Measurements from ENCODE around the gene CD1C. TPM values are rescaled to one million over a fixed set of nuclear protein-coding genes. Genes with fewer than 3 reads are reported as not detected.

Gene CD1C
- total RNA-seq, 1 experiment from 2014 or later: not detected

- Mint-ChIP-seq H3K27ac (no peak overlapping the region), H3K4me1 (0 out of 2 replicates have a peak, but pooled peaks cover 2% of the 10 kb centered on the region), H3K27me3 (ENCODE audit: low read depth) (no peaks in the 10 kb centered on the region), H3K36me3 (no peaks in the 10 kb centered on the region), H3K9me3 (no peaks in the 10 kb centered on the region; the same call in 1 of the 2 replicates), H3K4me3 (no peak overlapping the region)
- no peak for TF ChIP-seq E2F4 (CRISPR knock-in tag; IDR thresholded peaks at IDR 0.05; ENCODE audit: borderline replicate concordance, low read depth)
- no peak for TF ChIP-seq SP1 (CRISPR knock-in tag; conservative IDR thresholded peaks at IDR 0.05)
- no peak for TF ChIP-seq ESRRA (CRISPR knock-in tag; IDR thresholded peaks at IDR 0.05; ENCODE audit: borderline replicate concordance)
- TF ChIP-seq IRF2 (CRISPR knock-in tag; IDR thresholded peaks at IDR 0.05; ENCODE audit: borderline replicate concordance, low read depth): no peak
- TF ChIP-seq HMGA2 (CRISPR knock-in tag; IDR thresholded peaks at IDR 0.05): no peak
- no peak for TF ChIP-seq CTCF (IDR thresholded peaks at IDR 0.05)
- TF ChIP-seq ERG (CRISPR knock-in tag; IDR thresholded peaks at IDR 0.05): no peak
- TF ChIP-seq ATF3 (CRISPR knock-in tag; conservative IDR thresholded peaks at IDR 0.05): no peak
- no peak for TF ChIP-seq ZNF423 (CRISPR knock-in tag; IDR thresholded peaks at IDR 0.05)
- TF ChIP-seq RORB (CRISPR knock-in tag; IDR thresholded peaks at IDR 0.05): no peak
- no peak for TF ChIP-seq FOXP1 (CRISPR knock-in tag; IDR thresholded peaks at IDR 0.05; ENCODE audit: borderline replicate concordance)
- no peak for TF ChIP-seq NR2C2 (CRISPR knock-in tag; IDR thresholded peaks at IDR 0.05)
- no peak for TF ChIP-seq STAT6 (CRISPR knock-in tag; conservative IDR thresholded peaks at IDR 0.05; ENCODE audit: low read depth)
- no peak for TF ChIP-seq ATF6 (CRISPR knock-in tag; IDR thresholded peaks at IDR 0.05)
- TF ChIP-seq IRF1 (CRISPR knock-in tag; IDR thresholded peaks at IDR 0.05): no peak
- no peak for TF ChIP-seq FOXJ3 (CRISPR knock-in tag; IDR thresholded peaks at IDR 0.05; ENCODE audit: borderline replicate concordance)
- TF ChIP-seq NFATC4 (CRISPR knock-in tag; IDR thresholded peaks at IDR 0.05): no peak
- no peak for TF ChIP-seq GTF2I (CRISPR knock-in tag; conservative IDR thresholded peaks at IDR 0.05)
- TF ChIP-seq GRHL2 (CRISPR knock-in tag; IDR thresholded peaks at IDR 0.05; ENCODE audit: insufficient replicate concordance, severe bottlenecking): no peak
- POLR2A ChIA-PET: no interaction called here
- DNase-seq (ENCODE audit: low spot score) (no peak), ATAC-seq (no peak)
- CTCF ChIA-PET: interaction anchor here (1.0 kb wide), 1 partner anchor 502 kb away, joined by 3 read pairs; no protein-coding TSS in a partner anchor
Measured at GRCh38 chr1:158290321-158290844, 660 bp downstream of the CD1C start.
